Skeletal muscle tissue (tissue), 4 donors: ENCODE measurements around the gene CALR3. TPM values are rescaled to one million over a fixed set of nuclear protein-coding genes. Genes with fewer than 3 reads are reported as not detected.
"Not testable (repeated sequence)": the region's sequence is repeated elsewhere in the genome, so short reads cannot be mapped to it uniquely, and the experiment has no call there.

Source experiments
- H3K27ac ChIP-seq: one replicate; pipeline ENCODE4 v1.7.0; 2013; ENCODE audit warnings: mild to moderate bottlenecking, low read depth, low read length, inconsistent platforms
- H3K27me3 ChIP-seq, 3 donors: one replicate each; pipeline ENCODE4 v1.7.0; 2013; ENCODE audit warnings: low read length in 3 of 3; ENCODE audit not compliant: control insufficient read depth in 3 of 3, insufficient read depth in 3 of 3
- H3K36me3 ChIP-seq, 3 donors: one replicate each; pipeline ENCODE4 v1.7.0; 2013; ENCODE audit warnings: low read length in 3 of 3; ENCODE audit not compliant: control insufficient read depth in 3 of 3, insufficient read depth in 3 of 3
- H3K4me1 ChIP-seq, 3 donors: one replicate each; pipeline ENCODE4 v1.7.0; 2013; ENCODE audit warnings: low read length in 3 of 3, mild to moderate bottlenecking in 3 of 3; ENCODE audit not compliant: control insufficient read depth in 3 of 3, insufficient read depth in 3 of 3
- H3K4me3 ChIP-seq, 3 donors: one replicate each; pipeline ENCODE4 v1.7.0; 2013; ENCODE audit warnings: low read length in 3 of 3
- H3K9ac ChIP-seq, 3 donors: one replicate each; pipeline ENCODE4 v1.7.0; 2013; ENCODE audit warnings: low read length in 3 of 3, mild to moderate bottlenecking in 3 of 3, moderate library complexity in 2 of 3, low read depth in 1 of 3
- H3K9me3 ChIP-seq, 3 donors: one replicate each; pipeline ENCODE4 v1.7.0; 2013; ENCODE audit warnings: low read length in 3 of 3; ENCODE audit not compliant: control insufficient read depth in 3 of 3
- total RNA-seq: library from RNA; depleted of rRNA; stranded (reverse); fragments of >200 nt; gene quantifications from one replicate; pipeline ENCODE4 v1.2.3, GENCODE V29; 2014
- donor health status: Osteomylitis.

The CALR3 gene
- total RNA-seq, 1 donor from 2014 or later = under 0.01 TPM

GRCh38 chr19:16470911-16471811 lies 24.8 kb downstream of the CALR3 start:
- peak overlapping the region; percentile 64 for H3K27ac ChIP-seq
- no peaks in the 10 kb centered on the region for H3K27me3 ChIP-seq
- peak overlapping the region; percentile 80 to 89 (median 81) for H3K9ac ChIP-seq
- H3K4me3 ChIP-seq = peak overlapping the region; percentile 82 to 87 (median 85)
- H3K36me3 ChIP-seq = no peaks in the 10 kb centered on the region
- peaks cover 45 to 53% (median 53%) of the 10 kb centered on the region in 3 donors for H3K4me1 ChIP-seq
- no peaks in the 10 kb centered on the region for H3K9me3 ChIP-seq

GRCh38 chr19:16470541-16470910 lies 25.4 kb downstream of the CALR3 start:
- Histone ChIP-seq H3K9ac (peak overlapping the region in 2 of 3 donors; percentile 81 to 89), H3K27me3 (no peaks in the 10 kb centered on the region), H3K4me1 (peaks cover 46 to 56% (median 55%) of the 10 kb centered on the region in 3 donors), H3K27ac (peak overlapping the region; percentile 64), H3K9me3 (no peaks in the 10 kb centered on the region), H3K36me3 (no peaks in the 10 kb centered on the region), H3K4me3 (peak overlapping the region; percentile 82 to 87 (median 85))

GRCh38 chr19:16467581-16467980 lies 28.4 kb downstream of the CALR3 start:
- peak overlapping the region; percentile 50 to 77 (median 65) for H3K9ac ChIP-seq
- H3K4me1 ChIP-seq = peaks cover 69 to 80% (median 78%) of the 10 kb centered on the region in 3 donors
- no peak overlapping the region for H3K4me3 ChIP-seq
- peak overlapping the region; percentile 78 for H3K27ac ChIP-seq
- no peaks in the 10 kb centered on the region for H3K9me3 ChIP-seq
- H3K36me3 ChIP-seq = no peaks in the 10 kb centered on the region
- no peaks in the 10 kb centered on the region for H3K27me3 ChIP-seq

GRCh38 chr19:16466802-16467427 lies 29.1 kb downstream of the CALR3 start:
- H3K9me3 ChIP-seq, H3K4me3 ChIP-seq, H3K27me3 ChIP-seq, H3K36me3 ChIP-seq: not testable (repeated sequence)
- H3K9ac ChIP-seq = peak overlapping the region in 2 of 3 donors; percentile 57 to 77
- peaks cover 75 to 84% (median 79%) of the 10 kb centered on the region in 3 donors for H3K4me1 ChIP-seq
- H3K27ac ChIP-seq = peak overlapping the region; percentile 78

- Histone ChIP-seq H3K36me3 (no peaks in the 10 kb centered on the region), H3K9ac (no peak overlapping the region), H3K4me1 (peaks cover 78 to 88% (median 82%) of the 10 kb centered on the region in 3 donors), H3K9me3 (no peaks in the 10 kb centered on the region), H3K27me3 (no peaks in the 10 kb centered on the region), H3K27ac (peak overlapping the region; percentile 89), H3K4me3 (no peak overlapping the region)
These were observed 30.7 kb downstream of the CALR3 start for GRCh38 chr19:16465239-16465638.

GRCh38 chr19:16463991-16464575 lies 31.9 kb downstream of the CALR3 start:
- H3K27ac ChIP-seq = peak overlapping the region; percentile 89
- H3K4me1 ChIP-seq = peaks cover 80 to 88% (median 85%) of the 10 kb centered on the region in 3 donors
- H3K9me3 ChIP-seq = no peaks in the 10 kb centered on the region
- no peaks in the 10 kb centered on the region for H3K36me3 ChIP-seq
- peak overlapping the region in 2 of 3 donors; percentile 45 to 49 for H3K4me3 ChIP-seq
- peak overlapping the region; percentile 60 to 75 (median 66) for H3K9ac ChIP-seq
- no peaks in the 10 kb centered on the region for H3K27me3 ChIP-seq

GRCh38 chr19:16463341-16463990 lies 32.5 kb downstream of the CALR3 start:
- H3K27me3 ChIP-seq = no peaks in the 10 kb centered on the region
- H3K4me3 ChIP-seq = peak overlapping the region in 2 of 3 donors; percentile 45 to 49
- H3K27ac ChIP-seq = peak overlapping the region; percentile 89
- H3K9ac ChIP-seq = peak overlapping the region; percentile 10 to 75 (median 66)
- no peaks in the 10 kb centered on the region for H3K9me3 ChIP-seq
- H3K36me3 ChIP-seq = no peaks in the 10 kb centered on the region
- H3K4me1 ChIP-seq = peaks cover 81 to 88% (median 85%) of the 10 kb centered on the region in 3 donors

GRCh38 chr19:16462757-16463250 lies 33.2 kb downstream of the CALR3 start:
- Histone ChIP-seq H3K9me3 (no peaks in the 10 kb centered on the region), H3K36me3 (no peaks in the 10 kb centered on the region), H3K27me3 (no peaks in the 10 kb centered on the region), H3K4me1 (peaks cover 81 to 88% (median 85%) of the 10 kb centered on the region in 3 donors), H3K4me3 (peak overlapping the region in 2 of 3 donors; percentile 22 to 45), H3K9ac (peak overlapping the region; percentile 48 to 75 (median 66)), H3K27ac (peak overlapping the region; percentile 89)

GRCh38 chr19:16461630-16462051 lies 34.3 kb downstream of the CALR3 start:
- Histone ChIP-seq H3K4me3 (peak overlapping the region; percentile 18 to 22 (median 21)), H3K9ac (peak overlapping the region; percentile 60 to 75 (median 71)), H3K9me3 (no peaks in the 10 kb centered on the region), H3K4me1 (peaks cover 82 to 88% (median 85%) of the 10 kb centered on the region in 3 donors), H3K27me3 (no peaks in the 10 kb centered on the region), H3K36me3 (no peaks in the 10 kb centered on the region), H3K27ac (peak overlapping the region; percentile 89)
